M059J (cell line): ENCODE results near the gene SMC4. TPM values are rescaled to one million over a fixed set of nuclear protein-coding genes. Genes with fewer than 3 reads are reported as not detected.
A peak's percentile ranks its signal among the peaks of the same experiment; 100 is the strongest.

ENCODE experiments used
- DNase-seq: peaks from one replicate; pipeline ENCODE4 v3.0.0-alpha.2; 2012; ENCODE audit warnings: low read depth
- total RNA-seq: library from RNA; depleted of rRNA; stranded (reverse); fragments of >200 nt; shearing (Covaris generic); gene quantifications from 2 replicates; pipeline ENCODE4 v1.2.3, GENCODE V29; 2014

The SMC4 gene
- total RNA-seq, 1 experiment from 2014 or later: 164 TPM

GRCh38 chr3:160394009-160394392 is 5.4 kb upstream of the SMC4 start:
- no peak for DNase-seq

GRCh38 chr3:160395297-160395696 is 4.2 kb upstream of the SMC4 start:
- DNase-seq: peak; percentile 88

GRCh38 chr3:160398820-160399124 is 678 bp upstream of the SMC4 start:
- DNase-seq: no peak

GRCh38 chr3:160400030-160400701 is 716 bp downstream of the SMC4 start:
- peak; percentile 60 for DNase-seq

GRCh38 chr3:160400702-160401150 is 1.3 kb downstream of the SMC4 start:
- DNase-seq: peak; percentile 40

- DNase-seq: peak; percentile 85
Measured at GRCh38 chr3:160401291-160402095, 2.0 kb downstream of the SMC4 start.

- DNase-seq: peak; percentile 8
Measured at GRCh38 chr3:160402221-160403027, 3.0 kb downstream of the SMC4 start.

- DNase-seq: peak; percentile 31
Measured at GRCh38 chr3:160403028-160403545, 3.6 kb downstream of the SMC4 start.

- peak; percentile 22 for DNase-seq
Measured at GRCh38 chr3:160403796-160404470, 4.5 kb downstream of the SMC4 start.

- no peak for DNase-seq
Measured at GRCh38 chr3:160409812-160410610, 10.6 kb downstream of the SMC4 start.

- no peak for DNase-seq
Measured at GRCh38 chr3:160412477-160412876, 13.0 kb downstream of the SMC4 start.

GRCh38 chr3:160413613-160414248 is 14.3 kb downstream of the SMC4 start:
- DNase-seq: peak; percentile 82

- DNase-seq: no peak
Measured at GRCh38 chr3:160417311-160417710, 17.9 kb downstream of the SMC4 start.

GRCh38 chr3:160427832-160428424 is 28.5 kb downstream of the SMC4 start:
- no peak for DNase-seq

- no peak for DNase-seq
Measured at GRCh38 chr3:160434071-160434470, 34.6 kb downstream of the SMC4 start.

- no peak for DNase-seq
Measured at GRCh38 chr3:160435095-160435494, 35.6 kb downstream of the SMC4 start.

- no peak for DNase-seq
Measured at GRCh38 chr3:160435747-160436146, 36.3 kb downstream of the SMC4 start.

- no peak for DNase-seq
Measured at GRCh38 chr3:160437083-160437455, 37.6 kb downstream of the SMC4 start.

GRCh38 chr3:160440687-160441086 is 41.2 kb downstream of the SMC4 start:
- no peak for DNase-seq

- DNase-seq: no peak
Measured at GRCh38 chr3:160444411-160444810, 45.0 kb downstream of the SMC4 start.
